Measurements from ENCODE around the gene DNAJC13.

DNA sequence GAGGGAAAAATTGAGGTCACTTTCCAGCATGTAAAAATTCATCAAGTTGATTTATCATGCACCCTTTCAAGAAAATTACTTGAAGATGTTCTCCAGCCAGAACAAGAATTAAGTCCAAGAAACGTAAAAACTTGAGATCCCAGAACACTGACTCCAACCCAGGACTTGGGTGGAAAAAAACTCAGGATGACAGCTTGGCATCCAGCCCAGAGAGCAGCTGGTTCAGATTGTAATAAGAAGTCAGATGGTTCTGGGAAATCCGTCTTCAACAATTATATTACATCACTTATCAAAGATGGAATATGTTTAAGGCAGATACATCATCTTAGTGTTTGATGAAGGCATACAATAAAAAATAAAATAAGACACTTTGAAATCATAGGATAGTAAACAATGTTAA lies 23.0 kb upstream of the DNAJC13 start:
- TF ChIP-seq, protein P1, sequence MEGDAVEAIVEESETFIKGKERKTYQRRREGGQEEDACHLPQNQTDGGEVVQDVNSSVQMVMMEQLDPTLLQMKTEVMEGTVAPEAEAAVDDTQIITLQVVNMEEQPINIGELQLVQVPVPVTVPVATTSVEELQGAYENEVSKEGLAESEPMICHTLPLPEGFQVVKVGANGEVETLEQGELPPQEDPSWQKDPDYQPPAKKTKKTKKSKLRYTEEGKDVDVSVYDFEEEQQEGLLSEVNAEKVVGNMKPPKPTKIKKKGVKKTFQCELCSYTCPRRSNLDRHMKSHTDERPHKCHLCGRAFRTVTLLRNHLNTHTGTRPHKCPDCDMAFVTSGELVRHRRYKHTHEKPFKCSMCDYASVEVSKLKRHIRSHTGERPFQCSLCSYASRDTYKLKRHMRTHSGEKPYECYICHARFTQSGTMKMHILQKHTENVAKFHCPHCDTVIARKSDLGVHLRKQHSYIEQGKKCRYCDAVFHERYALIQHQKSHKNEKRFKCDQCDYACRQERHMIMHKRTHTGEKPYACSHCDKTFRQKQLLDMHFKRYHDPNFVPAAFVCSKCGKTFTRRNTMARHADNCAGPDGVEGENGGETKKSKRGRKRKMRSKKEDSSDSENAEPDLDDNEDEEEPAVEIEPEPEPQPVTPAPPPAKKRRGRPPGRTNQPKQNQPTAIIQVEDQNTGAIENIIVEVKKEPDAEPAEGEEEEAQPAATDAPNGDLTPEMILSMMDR (IDR thresholded peaks at IDR 0.05 in 8 of 11, conservative IDR thresholded peaks at IDR 0.05 in 3 of 11) = no peak
- TF ChIP-seq POLR2AphosphoS5 (IDR thresholded peaks at IDR 0.05) = peak in 1 of 3 donors; percentile 63
